GM19240 (cell line): ENCODE measurements around the gene IQSEC1.

Experiments used
- DNase-seq: peaks from one replicate; pipeline ENCODE4 v3.0.0; 2011; ENCODE audit warnings: low spot score; ENCODE audit not compliant: insufficient read length

The IQSEC1 gene

GRCh38 chr3:12969486-12969885, 103.7 kb downstream of the IQSEC1 start:
- no peak for DNase-seq

- no peak for DNase-seq
Observed at GRCh38 chr3:12968541-12968940, 104.7 kb downstream of the IQSEC1 start.

- DNase-seq: peak; percentile 94
Observed at GRCh38 chr3:12967606-12968351, 105.5 kb downstream of the IQSEC1 start.

- no peak for DNase-seq
Observed at GRCh38 chr3:12966847-12967605, 106.2 kb downstream of the IQSEC1 start.

GRCh38 chr3:12965999-12966846, 107.0 kb downstream of the IQSEC1 start:
- DNase-seq: no peak

GRCh38 chr3:12964711-12965612, 108.3 kb downstream of the IQSEC1 start:
- DNase-seq: no peak

- no peak for DNase-seq
Observed at GRCh38 chr3:12963922-12964701, 109.1 kb downstream of the IQSEC1 start.

GRCh38 chr3:12963231-12963896, 109.9 kb downstream of the IQSEC1 start:
- no peak for DNase-seq

- no peak for DNase-seq
Observed at GRCh38 chr3:12962292-12962691, 110.9 kb downstream of the IQSEC1 start.

GRCh38 chr3:12961697-12962036, 111.6 kb downstream of the IQSEC1 start:
- DNase-seq: no peak

GRCh38 chr3:12961007-12961696, 112.1 kb downstream of the IQSEC1 start:
- DNase-seq: no peak

- DNase-seq: no peak
Observed at GRCh38 chr3:12960497-12960896, 112.7 kb downstream of the IQSEC1 start.

- DNase-seq: no peak
Observed at GRCh38 chr3:12959838-12960378, 113.3 kb downstream of the IQSEC1 start.

- no peak for DNase-seq
Observed at GRCh38 chr3:12959410-12959809, 113.8 kb downstream of the IQSEC1 start.

GRCh38 chr3:12957824-12958792, 115.1 kb downstream of the IQSEC1 start:
- DNase-seq: no peak

- no peak for DNase-seq
Observed at GRCh38 chr3:12957339-12957738, 115.9 kb downstream of the IQSEC1 start.

- no peak for DNase-seq
Observed at GRCh38 chr3:12956316-12956660, 116.9 kb downstream of the IQSEC1 start.
